Measurements from ENCODE around the gene FABP6. TPM values are rescaled to one million over a fixed set of nuclear protein-coding genes. Genes with fewer than 3 reads are reported as not detected.

FABP6 gene
- total RNA-seq, 1 experiment from 2014 or later, result 5.2 TPM

GRCh38 chr5:160198146-160198545 is 31.2 kb upstream of the FABP6 start:
- peak overlapping the region in 1 of 2 experiments; percentile 24; a peak in 3 of 5 replicates for H3K4me3 Mint-ChIP-seq
- H2AFZ ChIP-seq (ENCODE audit: low read length), result no peak overlapping the region
- peak overlapping the region in 1 of 3 experiments; percentile 1; a peak in 3 of 7 replicates for H3K27ac Mint-ChIP-seq

More at GRCh38 chr5:160198146-160198545, 31.2 kb upstream of the FABP6 start:
- Histone ChIP-seq H2BK5ac (ENCODE audit: insufficient read length, low read length) (no peak overlapping the region), H3K23ac (ENCODE audit: insufficient read length, low read depth, low read length) (no peak overlapping the region), H3K79me2 (ENCODE audit: insufficient read depth, low read length) (no peaks in the 10 kb centered on the region), H3K27me3 (ENCODE audit: insufficient read depth, low read length) (no peaks in the 10 kb centered on the region), H3K27ac (ENCODE audit: insufficient read length, low read depth, low read length) (no peak overlapping the region), H2BK15ac (ENCODE audit: low read depth, low read length) (no peak overlapping the region), H3K18ac (ENCODE audit: insufficient read length, low read depth, low read length) (no peak overlapping the region), H3T11ph (ENCODE audit: low read length) (no peak overlapping the region), H3K9me3 (ENCODE audit: control insufficient read depth, low read depth, low read length) (no peaks in the 10 kb centered on the region), H2BK120ac (ENCODE audit: low read depth, low read length, poor library complexity, severe bottlenecking) (no peak overlapping the region), H2AK5ac (ENCODE audit: insufficient read length, low read length) (no peak overlapping the region), H2BK12ac (ENCODE audit: insufficient read length, low read depth, low read length) (no peak overlapping the region), H3K56ac (ENCODE audit: insufficient read length, low read depth, low read length) (no peak overlapping the region), H4K8ac (replicated peaks; ENCODE audit: insufficient read length, low read depth, low read length) (no peak overlapping the region), H3K23me2 (ENCODE audit: insufficient read length, low read depth, low read length, poor library complexity, severe bottlenecking) (no peaks in the 10 kb centered on the region), H4K5ac (ENCODE audit: insufficient read length, low read depth, low read length) (no peak overlapping the region), H4K91ac (ENCODE audit: insufficient read length, low read depth, low read length) (no peak overlapping the region), H3K4ac (ENCODE audit: low read depth, low read length) (no peak overlapping the region), H3K14ac (ENCODE audit: insufficient read depth, low read length) (no peak overlapping the region), H3K79me1 (ENCODE audit: insufficient read depth, low read depth, low read length, poor library complexity, severe bottlenecking) (no peaks in the 10 kb centered on the region), H2BK20ac (ENCODE audit: low read depth, low read length, poor library complexity, severe bottlenecking) (no peak overlapping the region), H4K20me1 (ENCODE audit: control insufficient read depth, insufficient read depth, insufficient read length) (no peaks in the 10 kb centered on the region), H3K4me1 (ENCODE audit: insufficient read depth, low read length) (peaks cover 8% of the 10 kb centered on the region), H3K9ac (ENCODE audit: extremely low read depth, insufficient read length, low read length) (no peak overlapping the region), H3K4me2 (ENCODE audit: insufficient read depth, insufficient read length, low read length) (peak overlapping the region; percentile 52)
- Mint-ChIP-seq H3K36me3 (ENCODE audit: insufficient read depth in 1 of 3, low read depth in 3 of 3) (peaks cover 0 to 3% (median 3%) of the 10 kb centered on the region in 3 experiments; a peak in 5 of 7 replicates), H3K4me1 (peaks cover 37 to 41% of the 10 kb centered on the region in 2 experiments), H3K27me3 (ENCODE audit: low read depth) (no peaks in the 10 kb centered on the region; the same call in 1 of the 2 replicates), H3K9me3 (peaks cover 0 to 4% of the 10 kb centered on the region in 2 experiments; a peak in 3 of 5 replicates)
- no peak for TF ChIP-seq CTCF (conservative IDR thresholded peaks at IDR 0.05)
- no CpG with 5 or more reads among the region's 5 CpGs for WGBS (ENCODE audit: extremely low coverage, insufficient read length, low lambda C conversion rate)
- peak; percentile 33 for DNase-seq

Data from H9 (cell line).